Frontal cortex (tissue), 4 donors: ENCODE data around the gene OSCP1. TPM values are rescaled to one million over a fixed set of nuclear protein-coding genes. Genes with fewer than 3 reads are reported as not detected.
"Not testable (repeated sequence)": the region's sequence is repeated elsewhere in the genome, so short reads cannot be mapped to it uniquely, and the experiment has no call there.

Source experiments
- DNase-seq, 2 donors: peaks; one replicate each; pipeline ENCODE4 v3.0.0; 2012; ENCODE audit warnings: low spot score in 2 of 2
- FAIRE-seq: peaks from 2 replicates; lab custom pipeline; 2012; peaks lifted over from hg19 to GRCh38; lab: Jason Lieb, UNC
- total RNA-seq: library from RNA; depleted of rRNA; stranded (reverse); fragments of >200 nt; gene quantifications from one replicate; pipeline ENCODE4 v1.2.3, GENCODE V29; 2014
- donor health status: control.
- donor health status: control.
- donor health status: control.

Gene OSCP1, protein sequence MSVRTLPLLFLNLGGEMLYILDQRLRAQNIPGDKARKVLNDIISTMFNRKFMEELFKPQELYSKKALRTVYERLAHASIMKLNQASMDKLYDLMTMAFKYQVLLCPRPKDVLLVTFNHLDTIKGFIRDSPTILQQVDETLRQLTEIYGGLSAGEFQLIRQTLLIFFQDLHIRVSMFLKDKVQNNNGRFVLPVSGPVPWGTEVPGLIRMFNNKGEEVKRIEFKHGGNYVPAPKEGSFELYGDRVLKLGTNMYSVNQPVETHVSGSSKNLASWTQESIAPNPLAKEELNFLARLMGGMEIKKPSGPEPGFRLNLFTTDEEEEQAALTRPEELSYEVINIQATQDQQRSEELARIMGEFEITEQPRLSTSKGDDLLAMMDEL
- total RNA-seq: 20.8 TPM

DNA sequence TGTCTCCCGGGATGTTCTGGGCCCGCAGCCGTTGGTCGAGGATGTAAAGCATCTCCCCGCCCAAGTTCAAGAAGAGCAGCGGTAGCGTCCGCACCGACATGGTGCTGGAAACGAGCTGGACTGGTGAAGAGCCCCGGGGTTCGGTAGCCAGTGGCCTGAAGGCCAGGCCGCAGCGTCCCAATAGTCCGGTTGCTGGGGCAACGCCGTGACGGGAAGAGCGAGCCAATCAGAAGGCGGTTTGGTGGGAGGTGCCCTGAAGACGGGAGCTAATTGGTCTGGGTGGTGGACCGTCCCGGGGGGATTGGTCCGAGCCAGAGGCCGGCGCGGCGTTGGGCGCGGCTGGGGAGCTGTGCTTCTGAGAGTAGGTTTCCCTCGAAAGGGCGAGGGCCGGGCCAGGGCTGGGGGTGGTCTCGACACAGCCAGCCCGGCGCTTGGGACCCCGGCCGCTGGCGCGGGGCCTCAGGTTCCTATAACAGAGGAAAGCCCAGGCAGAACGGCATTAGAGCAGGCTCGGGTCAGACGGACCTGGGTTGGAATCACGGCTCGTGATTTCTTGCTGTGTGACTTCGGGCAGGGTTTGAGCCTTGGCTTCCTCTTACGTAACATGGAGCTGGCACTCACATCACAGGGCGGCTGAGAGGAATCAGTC lies at the start of gene OSCP1:
Gene OSCP1 (minus strand): TSS at position 182 of the 649 bp plus-strand sequence. CDS start 82 bp downstream, at position 100.
- FAIRE-seq (peak; percentile 72), DNase-seq (peak; percentile 96 to 99)

DNA sequence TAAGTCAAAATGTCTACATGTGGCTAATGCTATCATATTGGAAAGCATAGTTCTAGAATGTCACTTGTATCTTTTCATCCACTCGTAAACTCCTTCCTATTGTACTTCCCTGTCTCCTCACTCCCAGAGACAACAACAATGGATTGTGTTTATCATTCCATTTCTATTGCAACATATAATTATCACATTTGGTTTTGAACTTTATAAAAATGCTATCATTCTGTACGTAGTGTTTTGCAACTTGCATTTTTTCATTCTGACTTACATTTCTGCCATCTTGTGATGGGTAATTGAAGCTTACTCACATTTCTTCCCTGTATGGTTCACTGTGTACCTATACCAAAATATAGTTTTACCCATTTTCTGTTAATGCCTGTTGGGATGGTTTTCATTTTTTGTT lies 47.0 kb upstream of the OSCP1 start:
- no peak for FAIRE-seq
- DNase-seq: no peak

DNA sequence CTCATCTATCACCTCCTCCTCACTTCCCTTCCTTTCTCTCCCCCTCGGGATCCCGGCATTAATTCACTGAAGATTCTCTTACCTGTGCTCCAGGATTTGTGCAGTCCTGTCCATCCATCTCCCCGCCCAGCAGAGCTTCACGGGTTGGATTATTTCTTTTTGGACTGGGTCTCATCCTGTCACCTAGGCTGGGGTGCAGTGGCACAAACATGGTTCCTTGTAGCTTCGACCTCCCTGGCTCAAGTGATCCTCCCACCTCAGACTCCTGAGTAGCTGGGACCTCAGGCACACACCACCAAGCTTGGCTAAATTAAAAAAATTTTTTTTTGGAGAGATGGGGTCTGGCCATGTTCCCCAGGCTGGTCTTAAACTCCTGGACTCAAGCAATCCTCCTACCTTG lies 44.7 kb upstream of the OSCP1 start:
- DNase-seq (no peak), FAIRE-seq (no peak)

DNA sequence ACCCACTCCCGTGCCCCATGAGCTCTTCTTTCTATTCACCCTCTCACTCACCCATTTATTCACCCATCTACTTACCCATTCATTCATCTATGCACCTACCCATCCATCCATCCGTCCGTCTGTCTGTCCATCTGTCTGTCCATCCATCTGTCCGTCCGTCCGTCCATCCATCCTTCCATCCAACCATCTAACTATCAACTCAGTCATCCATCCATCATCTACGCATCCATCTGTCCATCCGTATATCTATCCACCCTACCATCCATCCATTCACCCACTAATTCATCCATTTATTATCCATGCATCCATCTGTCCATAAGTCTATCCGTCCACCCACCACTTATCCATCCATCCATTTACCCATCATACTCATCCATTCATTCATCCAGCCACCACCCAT lies 43.3 kb upstream of the OSCP1 start:
- FAIRE-seq (no peak), DNase-seq (no peak)

DNA sequence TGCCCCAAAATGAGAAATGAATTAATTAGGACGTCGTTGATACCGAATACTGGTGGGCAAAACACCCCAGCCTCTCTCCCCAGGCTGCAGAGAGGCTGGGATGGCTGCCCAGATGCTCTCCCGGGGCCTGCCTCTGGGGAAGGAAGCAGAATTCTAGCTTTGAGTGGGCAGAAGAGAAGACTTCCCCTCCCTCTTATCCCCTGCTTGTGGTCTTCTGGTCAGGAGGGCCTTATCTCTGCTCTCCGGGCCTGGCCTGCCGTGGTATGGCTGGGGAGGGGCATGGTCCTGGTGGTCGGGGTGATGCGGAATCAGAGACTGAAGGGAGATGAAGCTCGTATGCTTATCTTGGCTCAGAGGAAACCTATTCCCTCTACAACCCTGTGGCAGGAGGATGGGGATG lies 42.2 kb upstream of the OSCP1 start:
- no peak for FAIRE-seq
- no peak for DNase-seq

DNA sequence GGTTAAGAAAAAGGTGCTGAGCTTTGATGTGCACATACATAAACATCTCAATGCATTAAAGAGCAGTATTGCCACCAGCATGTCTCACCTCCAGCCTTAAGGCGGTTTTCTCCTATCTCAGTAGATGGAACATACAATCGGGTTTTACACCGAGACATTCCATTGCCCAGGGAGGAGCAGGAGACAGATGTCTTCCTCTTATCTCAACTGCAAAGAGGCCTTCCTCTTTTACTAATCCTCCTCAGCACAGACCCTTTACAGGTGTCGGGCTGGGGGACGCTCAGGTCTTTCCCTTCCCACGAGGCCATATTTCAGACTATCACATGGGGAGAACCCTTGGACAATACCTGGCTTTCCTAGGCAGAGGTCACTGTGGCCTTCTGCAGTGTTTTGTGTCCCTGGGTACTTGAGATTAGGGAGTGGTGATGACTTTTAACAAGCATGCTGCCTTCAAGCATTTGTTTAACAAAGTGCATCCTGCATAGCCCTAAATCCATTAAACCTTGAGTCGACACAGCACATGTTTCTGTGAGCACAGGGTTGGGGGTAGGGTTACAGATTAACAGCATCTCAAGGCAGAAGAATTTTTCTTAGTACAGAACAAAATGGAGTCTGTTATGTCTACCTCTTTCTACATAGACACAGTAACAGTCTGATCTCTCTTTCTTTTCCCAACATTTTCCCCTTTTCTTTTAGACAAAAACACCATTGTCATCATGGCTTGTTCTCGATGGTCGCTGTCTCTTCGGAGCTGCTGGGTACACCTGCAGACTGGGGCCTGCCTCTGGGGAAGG lies 39.2 kb upstream of the OSCP1 start:
- FAIRE-seq, DNase-seq: not testable (repeated sequence)

DNA sequence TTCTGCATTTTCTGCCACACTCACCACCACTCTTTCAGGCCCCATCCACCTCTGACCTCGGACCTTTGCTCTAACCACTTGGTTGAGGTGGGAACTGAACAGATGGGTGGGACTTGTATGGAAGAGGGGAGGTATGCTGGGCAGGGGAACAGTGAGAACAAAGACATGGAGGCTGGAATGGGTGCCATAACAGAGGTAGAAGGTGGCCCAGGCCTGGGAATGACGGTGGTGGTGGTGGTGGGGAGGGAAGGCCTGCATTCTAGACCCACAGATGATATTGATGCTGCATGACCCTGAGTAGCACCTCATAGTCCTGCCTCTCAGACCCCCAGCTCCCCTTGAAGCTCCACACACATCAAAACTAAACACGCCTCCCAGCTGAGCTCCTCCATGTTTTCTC lies 37.7 kb upstream of the OSCP1 start:
- FAIRE-seq (no peak), DNase-seq (no peak)

DNA sequence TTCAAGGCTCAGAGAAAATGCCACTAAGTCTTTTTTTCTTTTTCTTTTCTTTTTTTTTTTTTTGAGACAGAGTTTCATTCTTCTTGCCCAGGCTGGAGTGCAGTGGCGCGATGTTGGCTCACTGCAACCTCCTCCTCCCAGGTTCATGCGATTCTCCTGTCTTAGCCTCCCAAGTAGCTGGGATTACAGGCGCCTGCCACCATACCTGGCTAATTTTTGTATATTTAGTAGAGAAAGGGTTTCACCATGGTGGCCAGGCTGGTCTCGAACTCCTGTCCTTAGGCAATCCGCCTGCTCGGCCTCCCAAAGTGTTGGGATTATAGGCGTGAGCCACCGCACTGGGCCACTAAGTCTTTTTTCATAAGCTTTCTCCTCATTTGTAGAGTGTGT lies 37.1 kb upstream of the OSCP1 start:
- DNase-seq, FAIRE-seq: not testable (repeated sequence)

DNA sequence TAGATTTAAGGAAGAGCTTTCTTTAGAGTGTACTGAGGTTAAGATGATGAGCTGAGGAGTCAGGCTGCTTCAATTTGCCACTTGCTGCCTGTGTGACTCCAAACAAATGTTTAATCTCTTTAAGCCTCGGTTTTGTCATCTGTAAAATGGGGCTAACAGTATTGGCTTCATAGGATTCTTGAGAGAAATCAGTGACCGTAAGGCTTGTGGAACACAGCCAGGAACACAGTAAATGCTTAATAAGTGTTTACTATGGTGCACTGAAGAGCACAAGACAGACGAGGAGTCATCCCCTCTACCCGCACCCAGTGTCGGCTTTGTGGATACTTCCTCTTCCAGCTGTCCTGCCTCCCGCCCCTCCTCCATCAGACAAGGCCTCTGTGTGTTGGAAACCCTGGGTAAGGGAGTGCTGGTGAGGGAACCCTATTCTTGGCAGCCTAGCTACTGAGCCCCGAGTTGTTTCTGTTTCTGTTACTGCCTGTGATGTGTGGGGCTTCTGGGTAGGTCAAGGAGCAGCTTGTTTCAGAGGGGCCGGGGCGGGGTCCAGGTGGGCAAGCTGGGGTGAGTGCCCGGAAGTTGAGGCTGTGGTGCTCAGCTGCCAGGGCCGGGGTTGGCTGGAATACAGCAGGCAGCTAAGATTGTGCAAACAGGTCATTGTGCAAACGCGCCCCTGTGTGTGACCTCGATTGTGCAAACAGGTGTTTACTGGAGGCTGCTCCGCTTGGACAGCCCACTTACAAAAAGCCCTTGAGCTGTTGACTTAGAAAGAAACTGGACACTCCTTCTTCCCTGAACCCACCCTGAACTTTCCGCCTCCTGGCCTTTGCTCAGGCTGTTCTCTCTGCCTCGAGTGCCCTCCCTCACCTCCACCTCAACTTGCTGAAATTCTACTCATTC lies 36.4 kb upstream of the OSCP1 start:
- DNase-seq: no peak
- FAIRE-seq: no peak

DNA sequence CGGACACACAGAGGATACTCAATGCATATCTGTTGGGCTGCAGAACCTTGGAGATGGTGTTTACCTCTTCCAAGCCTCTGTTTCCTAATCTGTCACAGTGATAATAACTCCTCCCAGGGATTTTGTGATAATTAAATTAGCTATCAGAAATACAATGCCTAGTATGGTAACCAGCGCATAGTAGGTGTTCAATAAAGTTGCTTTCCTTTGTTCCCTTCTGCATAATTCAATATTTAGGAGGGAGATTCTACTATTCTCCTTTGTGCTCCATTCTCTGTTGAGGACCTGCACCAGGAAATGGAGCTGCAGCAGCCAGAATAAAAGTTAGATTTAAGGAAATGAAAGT lies 35.8 kb upstream of the OSCP1 start:
- DNase-seq: no peak
- FAIRE-seq: no peak

DNA sequence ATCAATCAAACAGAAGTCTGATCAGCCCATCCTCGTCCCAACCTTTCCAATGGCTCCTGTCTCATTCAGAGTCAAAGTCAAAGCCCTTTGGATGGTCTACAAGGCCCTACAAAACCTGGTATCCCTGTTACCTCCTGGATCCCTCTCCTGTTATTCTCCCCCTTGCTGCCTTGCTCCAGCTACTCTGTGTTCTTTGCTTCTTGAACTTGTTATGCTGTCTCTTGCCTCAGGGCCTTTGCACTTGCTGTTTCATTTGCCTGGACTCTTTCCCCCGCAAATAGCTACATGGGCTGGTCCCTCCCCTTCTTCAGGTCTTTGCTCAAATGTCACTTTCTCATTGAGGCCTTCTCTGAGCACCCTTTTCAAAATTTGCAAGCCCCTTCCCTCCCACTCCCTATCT lies 33.8 kb upstream of the OSCP1 start:
- DNase-seq (no peak), FAIRE-seq (no peak)

DNA sequence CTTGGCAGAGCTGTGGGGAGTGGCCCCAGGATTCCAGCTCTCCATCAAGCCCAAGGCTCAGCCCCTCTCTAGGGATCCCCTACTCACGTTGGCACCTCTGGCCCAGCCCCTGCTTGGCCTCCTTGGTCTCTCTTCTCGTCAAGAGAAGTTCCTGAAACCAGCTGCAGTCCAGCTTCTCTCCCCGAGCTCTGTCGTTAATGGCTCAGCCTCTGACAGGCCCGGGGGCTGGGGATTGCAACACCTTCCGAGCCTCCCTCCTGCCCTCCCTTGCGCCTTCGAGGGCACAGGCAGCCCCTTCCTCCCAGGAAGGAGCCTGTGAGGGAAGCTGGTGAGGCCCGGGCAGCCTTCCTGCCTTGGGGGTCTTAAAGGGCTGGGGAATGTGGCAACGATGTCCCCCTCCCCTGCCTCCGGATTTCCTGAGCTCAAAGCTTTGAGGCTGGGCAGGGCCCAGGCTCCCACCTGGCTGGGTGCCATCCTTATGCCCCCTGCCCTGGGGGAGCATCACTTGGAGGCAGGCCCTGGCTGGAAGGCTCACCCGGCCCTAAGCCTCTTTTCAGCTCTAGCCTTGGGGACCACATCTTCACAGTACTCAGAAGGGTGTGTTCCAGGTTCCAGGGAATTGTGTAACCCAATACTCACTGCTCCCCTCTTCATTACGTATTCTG lies 32.6 kb upstream of the OSCP1 start, which contains the start of gene CSF3R:
Gene CSF3R (minus strand): TSS at position 190 of the 665 bp plus-strand sequence. CDS start 3,417 bp downstream, outside the sequence.
- DNase-seq (no peak), FAIRE-seq (no peak)

DNA sequence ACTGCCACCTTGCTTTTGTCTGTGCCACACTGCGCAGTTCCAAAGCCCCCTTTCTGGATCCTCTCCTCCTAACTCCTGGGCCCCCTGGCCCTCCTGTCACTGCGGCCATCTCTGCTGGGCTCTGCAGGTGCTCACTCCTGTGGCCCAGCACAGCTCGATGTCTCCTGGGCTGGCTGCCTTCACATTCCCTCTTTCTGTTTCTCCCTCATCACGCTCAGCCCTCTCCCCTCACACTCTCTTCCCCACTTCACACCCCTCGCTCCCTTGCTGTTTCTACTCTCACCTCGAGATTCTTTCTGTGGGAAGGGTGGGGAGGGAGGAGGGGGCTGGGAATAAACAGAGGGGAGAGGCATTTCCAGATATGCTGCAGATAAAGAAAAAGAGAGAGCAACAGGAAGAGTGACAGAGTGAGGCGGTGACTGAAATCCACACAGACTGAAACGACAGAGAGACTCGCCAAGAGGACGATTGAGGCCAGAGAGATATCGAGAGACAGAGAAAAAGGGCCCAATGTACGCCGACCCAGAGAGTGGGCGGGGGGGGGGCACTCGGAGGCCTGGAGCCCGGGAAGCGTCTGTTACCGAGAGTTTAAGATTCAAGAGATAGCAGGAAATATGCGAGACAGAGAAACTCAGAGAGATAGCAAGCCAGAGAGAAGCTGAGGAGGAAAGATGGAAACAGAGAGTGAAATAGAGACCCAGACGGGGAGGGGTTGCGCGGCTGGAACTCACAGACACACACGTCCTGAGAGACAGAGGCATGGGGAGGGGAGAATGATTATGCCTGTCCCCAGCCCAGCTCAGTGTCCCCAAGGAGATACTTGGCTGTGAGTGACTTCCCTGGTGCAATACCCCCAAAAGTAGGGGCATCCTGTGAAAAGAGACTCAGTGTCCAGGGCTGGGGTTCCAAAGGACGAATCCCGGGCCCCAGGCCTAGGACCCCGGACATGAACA lies 31.8 kb upstream of the OSCP1 start:
- DNase-seq (no peak), FAIRE-seq (no peak)

DNA sequence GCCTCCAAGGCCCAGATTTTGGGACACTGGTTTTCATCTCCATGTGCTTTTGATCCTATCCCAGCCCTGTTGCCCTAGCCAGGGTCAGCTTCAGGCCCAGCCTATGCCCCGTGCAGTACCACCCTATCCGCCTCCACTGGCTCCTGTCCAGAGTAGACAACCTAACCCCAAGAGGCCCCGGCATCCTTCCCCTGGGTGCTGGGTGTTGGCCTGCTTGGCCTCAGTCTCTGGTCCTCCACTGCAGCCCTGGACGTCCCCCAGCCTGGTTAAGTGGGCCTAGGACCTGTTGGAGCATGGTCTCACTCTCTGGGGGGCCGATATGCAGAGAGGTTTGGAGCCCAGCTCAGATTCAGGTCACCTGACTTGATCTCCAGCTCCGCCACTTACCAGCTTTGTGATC lies 30.8 kb upstream of the OSCP1 start:
- no peak for DNase-seq
- no peak for FAIRE-seq

DNA sequence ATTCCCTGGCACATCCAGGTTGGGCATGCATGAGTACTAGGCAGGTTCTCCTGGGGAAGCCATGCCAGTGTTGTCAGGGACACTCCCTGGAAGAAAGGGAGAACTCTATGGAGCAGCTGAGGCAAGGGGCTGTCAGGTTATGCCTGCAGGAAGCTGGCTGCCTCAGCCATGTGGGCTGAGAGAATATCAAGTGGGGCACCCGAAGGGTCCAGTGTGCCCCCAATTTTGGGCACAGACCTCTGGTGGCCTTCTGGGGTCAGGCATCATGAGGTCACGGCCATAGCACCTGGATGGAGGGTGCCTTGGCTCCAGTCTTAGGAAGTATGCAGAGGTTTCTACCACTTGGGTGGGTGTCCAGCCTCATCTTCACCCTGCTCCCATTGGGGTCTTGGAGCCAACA lies 29.9 kb upstream of the OSCP1 start:
- FAIRE-seq (no peak), DNase-seq (no peak)

DNA sequence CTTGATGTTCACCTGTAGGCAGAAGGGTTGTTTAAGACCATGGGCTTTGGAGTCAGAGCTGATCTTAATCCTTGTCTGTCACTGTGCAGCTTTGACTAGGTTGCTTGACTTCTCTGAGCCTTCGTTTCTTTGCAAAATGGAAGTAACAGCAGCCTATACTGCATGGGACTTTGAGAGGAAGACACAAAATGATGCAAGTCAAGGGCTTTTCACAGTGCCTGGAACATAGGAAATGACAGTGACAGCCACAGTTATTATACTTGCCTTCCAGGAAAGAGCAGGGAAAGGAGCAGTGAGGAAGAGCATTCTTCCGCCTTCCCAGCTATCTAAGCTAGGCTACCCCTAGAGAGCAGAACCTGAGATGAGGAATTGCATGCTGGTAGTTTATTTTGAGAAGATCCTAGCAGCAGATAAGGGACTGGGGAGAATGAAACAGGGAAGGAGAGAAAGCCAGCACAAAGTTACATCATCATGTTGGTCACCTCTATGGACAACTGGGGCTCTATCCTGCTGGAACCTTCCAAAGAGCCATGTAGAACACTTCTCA lies 29.3 kb upstream of the OSCP1 start:
- no peak for DNase-seq
- no peak for FAIRE-seq

DNA sequence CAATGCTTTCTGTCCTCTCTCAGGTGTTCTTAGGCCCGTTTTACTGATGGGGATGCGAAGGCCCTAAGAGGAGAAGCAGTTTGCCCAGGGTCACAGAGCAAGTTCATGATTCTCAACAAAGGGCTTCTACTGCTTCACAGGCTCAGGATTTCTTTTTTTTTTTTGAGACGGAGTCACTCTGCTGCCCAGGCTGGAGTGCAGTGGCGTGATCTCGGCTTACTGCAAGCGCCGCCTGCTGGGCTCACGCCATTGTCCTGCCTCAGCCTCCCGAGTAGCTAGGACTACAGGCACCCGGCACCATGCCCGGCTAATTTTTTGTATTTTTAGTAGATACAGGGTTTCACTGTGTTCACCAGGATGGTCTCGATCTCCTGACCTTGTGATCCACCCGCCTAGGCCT lies 27.4 kb upstream of the OSCP1 start:
- not testable (repeated sequence) for DNase-seq, FAIRE-seq

DNA sequence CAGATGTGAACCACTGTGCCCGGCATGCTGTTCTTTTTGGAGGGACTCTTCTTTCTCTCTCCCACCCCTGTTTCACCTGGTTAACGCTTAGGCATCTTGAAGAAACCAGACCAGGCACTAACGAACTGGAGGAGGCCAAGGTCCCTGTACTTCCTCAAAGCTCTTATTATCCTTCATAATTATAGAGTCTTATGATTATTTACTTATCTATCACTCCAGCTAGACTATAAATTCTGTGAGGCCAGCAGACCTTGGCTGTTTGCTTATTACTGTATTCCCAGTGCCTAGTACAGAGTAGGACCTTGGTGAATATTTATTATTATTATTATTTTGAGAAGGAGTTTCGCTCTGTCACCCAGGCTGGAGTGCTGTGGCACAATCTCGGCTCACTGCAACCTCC lies 26.7 kb upstream of the OSCP1 start:
- FAIRE-seq: no peak
- no peak for DNase-seq
